Measurements from ENCODE around the gene OR2T1.
"Not testable (repeated sequence)": the region's sequence is repeated elsewhere in the genome, so short reads cannot be mapped to it uniquely, and the experiment has no call there.

The OR2T1 gene

GRCh38 chr1:248406721-248407692 is 4.2 kb downstream of the OR2T1 start:
- DNase-seq (ENCODE audit: low read depth): no peak
- TF ChIP-seq, protein P1, sequence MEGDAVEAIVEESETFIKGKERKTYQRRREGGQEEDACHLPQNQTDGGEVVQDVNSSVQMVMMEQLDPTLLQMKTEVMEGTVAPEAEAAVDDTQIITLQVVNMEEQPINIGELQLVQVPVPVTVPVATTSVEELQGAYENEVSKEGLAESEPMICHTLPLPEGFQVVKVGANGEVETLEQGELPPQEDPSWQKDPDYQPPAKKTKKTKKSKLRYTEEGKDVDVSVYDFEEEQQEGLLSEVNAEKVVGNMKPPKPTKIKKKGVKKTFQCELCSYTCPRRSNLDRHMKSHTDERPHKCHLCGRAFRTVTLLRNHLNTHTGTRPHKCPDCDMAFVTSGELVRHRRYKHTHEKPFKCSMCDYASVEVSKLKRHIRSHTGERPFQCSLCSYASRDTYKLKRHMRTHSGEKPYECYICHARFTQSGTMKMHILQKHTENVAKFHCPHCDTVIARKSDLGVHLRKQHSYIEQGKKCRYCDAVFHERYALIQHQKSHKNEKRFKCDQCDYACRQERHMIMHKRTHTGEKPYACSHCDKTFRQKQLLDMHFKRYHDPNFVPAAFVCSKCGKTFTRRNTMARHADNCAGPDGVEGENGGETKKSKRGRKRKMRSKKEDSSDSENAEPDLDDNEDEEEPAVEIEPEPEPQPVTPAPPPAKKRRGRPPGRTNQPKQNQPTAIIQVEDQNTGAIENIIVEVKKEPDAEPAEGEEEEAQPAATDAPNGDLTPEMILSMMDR (IDR thresholded peaks at IDR 0.05; ENCODE audit: control insufficient read depth, insufficient read depth, low read depth, low read length, missing control alignments): no peak
- H3K4me3 ChIP-seq (ENCODE audit: control insufficient read depth, low read depth, low read length): no peak overlapping the region

- TF ChIP-seq, protein P1 (IDR thresholded peaks at IDR 0.05; ENCODE audit: control insufficient read depth, insufficient read depth, low read depth, low read length, missing control alignments): no peak
- no peak for DNase-seq (ENCODE audit: low read depth)
- H3K4me3 ChIP-seq (ENCODE audit: control insufficient read depth, low read depth, low read length): no peak overlapping the region
Measured at GRCh38 chr1:248416226-248416625, 13.4 kb downstream of the OR2T1 start.

DNA sequence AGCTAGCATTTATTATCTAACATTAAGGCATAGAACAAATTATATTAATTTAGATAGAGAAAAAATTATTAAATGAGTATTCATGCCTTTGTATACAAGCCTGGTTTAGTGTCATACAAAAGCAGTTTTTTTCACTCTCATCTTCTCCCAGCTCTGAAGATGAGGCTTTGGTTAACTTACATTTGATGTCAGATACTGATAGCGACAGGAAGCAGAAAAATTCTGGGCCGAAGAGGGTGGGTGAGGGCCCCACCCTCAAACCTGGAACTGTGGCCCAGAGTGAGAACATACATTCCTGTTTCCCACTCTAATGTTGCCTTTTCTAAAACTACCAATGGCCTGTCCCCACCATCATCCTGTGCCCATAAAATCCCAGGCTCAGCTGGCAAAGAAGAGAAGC is 15.0 kb downstream of the OR2T1 start:
- TF ChIP-seq, protein P1 (IDR thresholded peaks at IDR 0.05; ENCODE audit: control insufficient read depth, insufficient read depth, low read depth, low read length, missing control alignments): no peak
- no peak for DNase-seq (ENCODE audit: low read depth)
- no peak overlapping the region for H3K4me3 ChIP-seq (ENCODE audit: control insufficient read depth, low read depth, low read length)

DNA sequence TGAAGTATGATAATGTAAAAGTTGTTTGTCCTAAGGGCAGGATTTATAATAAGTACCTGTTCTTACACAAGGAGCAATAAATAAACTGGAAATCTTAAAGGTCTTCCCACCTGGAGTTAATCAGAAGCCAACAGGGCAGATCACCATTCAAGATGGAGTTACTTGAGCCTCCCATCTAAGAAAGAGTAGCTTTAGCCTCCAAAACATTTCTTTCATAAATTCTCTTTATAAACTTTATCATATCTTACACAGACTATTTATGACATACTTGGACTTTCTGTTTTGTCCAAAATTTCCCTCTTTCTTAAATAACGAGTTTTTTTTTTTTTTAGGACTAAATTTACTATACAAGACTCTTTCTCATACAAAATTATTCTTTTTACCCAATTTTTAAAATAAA is 18.5 kb downstream of the OR2T1 start:
- no peak overlapping the region for H3K4me3 ChIP-seq (ENCODE audit: control insufficient read depth, low read depth, low read length)
- no peak for DNase-seq (ENCODE audit: low read depth)
- TF ChIP-seq, protein P1 (IDR thresholded peaks at IDR 0.05; ENCODE audit: control insufficient read depth, insufficient read depth, low read depth, low read length, missing control alignments): no peak

GRCh38 chr1:248427526-248428191 is 24.8 kb downstream of the OR2T1 start:
- not testable (repeated sequence) for H3K4me3 ChIP-seq (ENCODE audit: control insufficient read depth, low read depth, low read length); DNase-seq (ENCODE audit: low read depth)

- not testable (repeated sequence) for H3K4me3 ChIP-seq (ENCODE audit: control insufficient read depth, low read depth, low read length); DNase-seq (ENCODE audit: low read depth)
Measured at GRCh38 chr1:248428192-248428533, 25.3 kb downstream of the OR2T1 start.

GRCh38 chr1:248431683-248432082 is 28.8 kb downstream of the OR2T1 start:
- DNase-seq (ENCODE audit: low read depth); H3K4me3 ChIP-seq (ENCODE audit: control insufficient read depth, low read depth, low read length): not testable (repeated sequence)

- not testable (repeated sequence) for H3K4me3 ChIP-seq (ENCODE audit: control insufficient read depth, low read depth, low read length); DNase-seq (ENCODE audit: low read depth)
Measured at GRCh38 chr1:248432201-248432600, 29.4 kb downstream of the OR2T1 start.

DNA sequence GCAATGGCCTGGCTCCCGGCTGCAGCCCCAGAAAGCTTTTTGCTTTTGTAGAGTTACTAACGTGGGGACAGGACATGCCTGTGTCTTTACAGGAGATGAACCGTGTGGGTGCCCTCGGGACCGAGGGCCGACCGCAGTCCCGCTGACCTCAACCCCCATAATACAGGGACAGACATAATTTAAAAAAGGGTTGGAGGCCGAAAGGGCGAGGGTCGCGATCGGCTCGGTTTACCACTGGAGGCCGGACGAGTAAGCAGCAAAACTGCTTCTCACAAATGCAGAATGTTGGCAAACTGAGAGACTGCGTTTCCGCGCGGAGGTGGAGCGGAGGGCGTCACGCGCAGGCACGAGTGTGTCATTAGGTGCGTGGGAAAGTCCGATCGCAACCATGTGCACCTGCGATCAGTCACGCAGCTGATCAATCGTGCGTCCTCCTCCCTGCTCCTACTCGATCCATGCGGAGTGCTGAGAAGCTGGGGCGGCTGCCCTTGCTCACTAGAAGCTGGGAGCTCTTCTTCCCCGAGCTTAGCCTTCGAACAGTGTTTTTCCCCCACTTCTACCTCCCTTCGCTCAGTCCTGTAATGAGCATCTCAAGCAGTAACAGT is 31.1 kb downstream of the OR2T1 start:
- DNase-seq (ENCODE audit: low read depth); H3K4me3 ChIP-seq (ENCODE audit: control insufficient read depth, low read depth, low read length): not testable (repeated sequence)

GRCh38 chr1:248434913-248435312 is 32.1 kb downstream of the OR2T1 start:
- not testable (repeated sequence) for DNase-seq (ENCODE audit: low read depth); H3K4me3 ChIP-seq (ENCODE audit: control insufficient read depth, low read depth, low read length)

GRCh38 chr1:248436303-248436702 is 33.5 kb downstream of the OR2T1 start:
- DNase-seq (ENCODE audit: low read depth); H3K4me3 ChIP-seq (ENCODE audit: control insufficient read depth, low read depth, low read length): not testable (repeated sequence)

GRCh38 chr1:248438668-248439067 is 35.8 kb downstream of the OR2T1 start:
- H3K4me3 ChIP-seq (ENCODE audit: control insufficient read depth, low read depth, low read length); DNase-seq (ENCODE audit: low read depth): not testable (repeated sequence)

- H3K4me3 ChIP-seq (ENCODE audit: control insufficient read depth, low read depth, low read length); DNase-seq (ENCODE audit: low read depth): not testable (repeated sequence)
Measured at GRCh38 chr1:248439283-248439682, 36.4 kb downstream of the OR2T1 start.
